Measurements from ENCODE around the gene CNPY1.

The CNPY1 gene

GRCh38 chr7:155543011-155543876 lies 3.1 kb downstream of the CNPY1 start:
- no peak for TF ChIP-seq POLR2A (IDR thresholded peaks at IDR 0.05; ENCODE audit: low read length)
- no peak for TF ChIP-seq GATA1 (IDR thresholded peaks at IDR 0.05; ENCODE audit: low read depth, low read length)
- no peak for DNase-seq

GRCh38 chr7:155541986-155542675 lies 4.2 kb downstream of the CNPY1 start:
- DNase-seq = no peak
- no peak for TF ChIP-seq GATA1 (IDR thresholded peaks at IDR 0.05; ENCODE audit: low read depth, low read length)
- no peak for TF ChIP-seq POLR2A (IDR thresholded peaks at IDR 0.05; ENCODE audit: low read length)

- DNase-seq = no peak
- TF ChIP-seq POLR2A (IDR thresholded peaks at IDR 0.05; ENCODE audit: low read length) (no peak), GATA1 (IDR thresholded peaks at IDR 0.05; ENCODE audit: low read depth, low read length) (no peak)
Measured at GRCh38 chr7:155540553-155540952, 5.8 kb downstream of the CNPY1 start.

GRCh38 chr7:155538293-155538692 lies 8.1 kb downstream of the CNPY1 start:
- DNase-seq = no peak
- no peak for TF ChIP-seq GATA1 (IDR thresholded peaks at IDR 0.05; ENCODE audit: low read depth, low read length)
- no peak for TF ChIP-seq POLR2A (IDR thresholded peaks at IDR 0.05; ENCODE audit: low read length)

GRCh38 chr7:155536451-155536850 lies 9.9 kb downstream of the CNPY1 start:
- no peak for DNase-seq
- TF ChIP-seq POLR2A (IDR thresholded peaks at IDR 0.05; ENCODE audit: low read length) (no peak), GATA1 (IDR thresholded peaks at IDR 0.05; ENCODE audit: low read depth, low read length) (no peak)

- TF ChIP-seq POLR2A (IDR thresholded peaks at IDR 0.05; ENCODE audit: low read length) (no peak), GATA1 (IDR thresholded peaks at IDR 0.05; ENCODE audit: low read depth, low read length) (no peak)
- no peak for DNase-seq
Measured at GRCh38 chr7:155534691-155535090, 11.7 kb downstream of the CNPY1 start.

GRCh38 chr7:155533827-155534690 lies 12.3 kb downstream of the CNPY1 start:
- peak; percentile 7 to 8 for DNase-seq
- no peak for TF ChIP-seq POLR2A (IDR thresholded peaks at IDR 0.05; ENCODE audit: low read length)
- TF ChIP-seq GATA1 (IDR thresholded peaks at IDR 0.05; ENCODE audit: low read depth, low read length) = no peak

- TF ChIP-seq GATA1 (IDR thresholded peaks at IDR 0.05; ENCODE audit: low read depth, low read length) (no peak), POLR2A (IDR thresholded peaks at IDR 0.05; ENCODE audit: low read length) (no peak)
- DNase-seq = no peak
Measured at GRCh38 chr7:155533120-155533826, 13.1 kb downstream of the CNPY1 start.

- no peak for DNase-seq
Measured at GRCh38 chr7:155532792-155533119, 13.6 kb downstream of the CNPY1 start.

GRCh38 chr7:155531681-155532080 lies 14.7 kb downstream of the CNPY1 start:
- no peak for DNase-seq
- no peak for TF ChIP-seq POLR2A (IDR thresholded peaks at IDR 0.05; ENCODE audit: low read length)
- no peak for TF ChIP-seq GATA1 (IDR thresholded peaks at IDR 0.05; ENCODE audit: low read depth, low read length)

More at GRCh38 chr7:155532792-155533119, 13.6 kb downstream of the CNPY1 start:
- TF ChIP-seq GATA1 (IDR thresholded peaks at IDR 0.05; ENCODE audit: low read depth, low read length) (no peak), POLR2A (IDR thresholded peaks at IDR 0.05; ENCODE audit: low read length) (no peak)

- TF ChIP-seq GATA1 (IDR thresholded peaks at IDR 0.05; ENCODE audit: low read depth, low read length) (no peak), POLR2A (IDR thresholded peaks at IDR 0.05; ENCODE audit: low read length) (no peak)
- DNase-seq = no peak
Measured at GRCh38 chr7:155530601-155531000, 15.8 kb downstream of the CNPY1 start.

- TF ChIP-seq GATA1 (IDR thresholded peaks at IDR 0.05; ENCODE audit: low read depth, low read length) (no peak), POLR2A (IDR thresholded peaks at IDR 0.05; ENCODE audit: low read length) (no peak)
- no peak for DNase-seq
Measured at GRCh38 chr7:155529845-155530244, 16.5 kb downstream of the CNPY1 start.

GRCh38 chr7:155529346-155529745 lies 17.0 kb downstream of the CNPY1 start:
- TF ChIP-seq POLR2A (IDR thresholded peaks at IDR 0.05; ENCODE audit: low read length) = no peak
- no peak for TF ChIP-seq GATA1 (IDR thresholded peaks at IDR 0.05; ENCODE audit: low read depth, low read length)

More at GRCh38 chr7:155529346-155529745, 17.0 kb downstream of the CNPY1 start:
- DNase-seq = no peak

Measured in erythroblast (primary cell).